GM12875 (cell line): ENCODE measurements around the gene LHX1.

Experiments used
- H3K4me3 ChIP-seq: one replicate; pipeline ENCODE4 v1.5.1; 2011; ENCODE audit warnings: low read depth, low read length, control low read depth
- TF ChIP-seq, protein P1 (sequence below): IDR thresholded peaks from 2 replicates; pipeline ENCODE4 v1.5.1; 2011; ENCODE audit warnings: low read depth, mild to moderate bottlenecking, control low read depth, inconsistent platforms, low read length, moderate library complexity, borderline replicate concordance; ENCODE audit not compliant: insufficient read depth

Gene LHX1

DNA sequence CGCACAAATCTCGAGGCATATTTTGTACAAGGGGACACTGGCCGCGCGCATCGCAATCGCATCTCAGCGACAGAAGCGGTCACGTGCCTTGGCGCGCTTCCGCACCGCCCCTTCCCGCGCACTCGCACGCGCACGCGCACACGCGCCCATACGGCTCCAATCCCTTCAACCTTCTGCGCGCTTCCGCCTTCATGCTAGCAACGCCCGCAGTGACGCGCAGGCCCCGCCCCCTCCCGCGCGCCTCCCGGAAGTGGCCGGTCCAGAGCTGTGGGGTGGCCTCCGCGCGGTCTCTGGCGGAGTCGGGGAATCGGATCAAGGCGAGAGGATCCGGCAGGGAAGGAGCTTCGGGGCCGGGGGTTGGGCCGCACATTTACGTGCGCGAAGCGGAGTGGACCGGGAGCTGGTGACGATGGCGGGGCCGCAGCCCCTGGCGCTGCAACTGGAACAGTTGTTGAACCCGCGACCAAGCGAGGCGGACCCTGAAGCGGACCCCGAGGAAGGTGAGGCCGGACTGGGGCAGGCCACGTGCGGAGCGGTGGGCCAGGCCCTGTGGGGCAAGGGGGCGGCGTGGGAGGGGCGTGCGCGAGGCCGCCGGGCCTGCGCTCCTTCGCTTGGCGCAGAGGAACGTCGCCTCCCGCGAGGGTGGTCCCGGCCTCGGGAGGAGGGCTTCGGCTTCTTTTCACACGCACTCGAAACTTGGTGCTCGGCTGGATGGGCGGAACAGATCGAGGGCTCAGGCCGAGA lies 11.6 kb downstream of the LHX1 start, which contains the start of gene AATF:
AATF (plus strand) TSS at position 238 of the 744 bp plus-strand sequence; CDS start at position 410, 172 bp downstream.
- TF ChIP-seq, protein P1, sequence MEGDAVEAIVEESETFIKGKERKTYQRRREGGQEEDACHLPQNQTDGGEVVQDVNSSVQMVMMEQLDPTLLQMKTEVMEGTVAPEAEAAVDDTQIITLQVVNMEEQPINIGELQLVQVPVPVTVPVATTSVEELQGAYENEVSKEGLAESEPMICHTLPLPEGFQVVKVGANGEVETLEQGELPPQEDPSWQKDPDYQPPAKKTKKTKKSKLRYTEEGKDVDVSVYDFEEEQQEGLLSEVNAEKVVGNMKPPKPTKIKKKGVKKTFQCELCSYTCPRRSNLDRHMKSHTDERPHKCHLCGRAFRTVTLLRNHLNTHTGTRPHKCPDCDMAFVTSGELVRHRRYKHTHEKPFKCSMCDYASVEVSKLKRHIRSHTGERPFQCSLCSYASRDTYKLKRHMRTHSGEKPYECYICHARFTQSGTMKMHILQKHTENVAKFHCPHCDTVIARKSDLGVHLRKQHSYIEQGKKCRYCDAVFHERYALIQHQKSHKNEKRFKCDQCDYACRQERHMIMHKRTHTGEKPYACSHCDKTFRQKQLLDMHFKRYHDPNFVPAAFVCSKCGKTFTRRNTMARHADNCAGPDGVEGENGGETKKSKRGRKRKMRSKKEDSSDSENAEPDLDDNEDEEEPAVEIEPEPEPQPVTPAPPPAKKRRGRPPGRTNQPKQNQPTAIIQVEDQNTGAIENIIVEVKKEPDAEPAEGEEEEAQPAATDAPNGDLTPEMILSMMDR, result no peak

DNA sequence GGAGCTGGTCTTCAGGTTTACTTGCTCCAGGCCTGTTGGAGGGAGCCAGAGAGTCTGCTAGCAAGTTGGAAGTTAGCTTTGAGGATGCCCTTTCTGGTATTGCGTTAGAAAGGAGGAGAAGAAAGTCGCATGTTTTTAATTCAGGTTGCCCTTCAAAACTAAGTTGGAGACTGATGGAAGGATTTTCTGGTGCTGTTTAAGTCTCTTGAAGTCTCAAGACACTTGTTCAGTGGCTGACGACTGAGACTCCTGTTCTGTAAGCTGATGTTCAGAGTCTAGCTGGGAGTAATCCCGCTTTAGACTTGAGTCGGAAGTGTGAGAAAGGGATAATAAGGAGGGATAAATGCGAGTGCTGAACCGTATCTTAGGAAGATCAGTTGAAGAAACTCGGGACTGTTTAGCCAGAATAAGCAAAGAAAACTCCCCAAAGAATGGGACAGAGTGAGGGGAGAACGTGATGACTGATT lies 12.2 kb downstream of the LHX1 start:
- TF ChIP-seq, protein P1, result no peak
- peak overlapping the region; percentile 96 for H3K4me3 ChIP-seq

More for the DNA sequence above, 11.6 kb downstream of the LHX1 start, which contains the start of gene AATF:
- peak within 1 kb of the TSS; percentile 96 for H3K4me3 ChIP-seq

DNA sequence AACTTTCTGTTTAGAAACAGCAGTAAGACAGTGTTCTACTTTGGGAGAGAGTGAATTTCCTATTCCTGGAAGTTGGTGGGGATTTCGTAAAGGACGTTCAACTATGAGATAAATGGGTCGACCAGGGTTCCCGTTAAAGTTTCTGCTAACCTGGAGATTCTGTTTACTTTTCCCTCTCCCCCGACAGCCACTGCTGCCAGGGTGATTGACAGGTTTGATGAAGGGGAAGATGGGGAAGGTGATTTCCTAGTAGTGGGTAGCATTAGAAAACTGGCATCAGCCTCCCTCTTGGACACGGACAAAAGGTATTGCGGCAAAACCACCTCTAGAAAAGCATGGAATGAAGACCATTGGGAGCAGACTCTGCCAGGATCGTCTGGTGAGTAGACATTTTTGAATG lies 12.8 kb downstream of the LHX1 start:
- TF ChIP-seq, protein P1, result no peak
- peak overlapping the region; percentile 96 for H3K4me3 ChIP-seq

DNA sequence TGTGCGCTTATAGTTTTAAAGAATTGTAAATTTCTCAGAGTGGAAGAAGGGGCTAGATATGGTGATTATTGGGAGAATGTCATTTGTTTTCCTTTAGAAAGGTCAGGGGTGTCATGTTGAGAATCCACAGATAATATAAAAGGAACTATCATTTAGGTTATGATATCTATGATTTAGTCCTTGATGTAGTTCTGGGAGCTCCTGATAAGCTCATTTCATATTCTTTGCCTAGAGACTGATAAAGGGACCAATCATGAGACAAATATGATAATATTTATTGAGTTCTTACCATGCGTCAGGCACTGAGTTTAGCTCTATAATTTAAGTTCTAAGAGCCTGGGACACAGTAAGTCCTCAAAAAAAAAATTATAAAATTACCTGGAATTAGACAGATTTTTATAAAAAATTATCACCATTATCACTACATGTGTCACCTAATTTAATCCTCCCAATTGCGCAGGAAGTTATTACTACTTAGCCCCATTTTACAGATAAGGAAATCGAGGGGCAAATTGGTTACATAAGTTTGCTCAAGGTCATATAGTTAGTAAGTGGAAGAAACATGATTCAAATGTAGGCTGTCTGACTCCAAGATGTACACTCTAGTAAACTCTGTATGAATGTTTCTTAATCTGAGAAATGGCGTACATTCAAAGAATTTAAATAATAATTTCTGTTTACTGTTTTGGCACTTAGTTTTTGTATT lies 14.0 kb downstream of the LHX1 start:
- TF ChIP-seq, protein P1, result no peak
- H3K4me3 ChIP-seq, result no peak overlapping the region

DNA sequence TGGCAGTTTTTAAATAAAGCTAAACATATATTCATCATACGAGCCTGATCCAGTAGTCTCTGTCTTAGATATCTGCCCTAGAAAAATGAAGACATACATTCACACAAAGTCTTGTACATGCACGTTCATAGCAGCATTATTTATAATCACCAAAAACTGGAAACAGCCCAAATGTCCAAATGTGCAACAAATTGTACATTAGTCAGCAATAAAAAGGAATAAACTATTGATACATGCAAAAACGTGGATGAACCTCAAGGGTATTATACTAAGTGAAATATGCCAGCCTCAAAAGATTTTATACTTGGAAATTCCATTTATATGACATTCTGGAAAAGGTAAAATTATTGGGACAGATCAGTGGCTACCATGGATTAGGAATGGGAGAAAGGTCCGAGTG lies 34.2 kb downstream of the LHX1 start:
- no peak overlapping the region for H3K4me3 ChIP-seq
- TF ChIP-seq, protein P1, result no peak

DNA sequence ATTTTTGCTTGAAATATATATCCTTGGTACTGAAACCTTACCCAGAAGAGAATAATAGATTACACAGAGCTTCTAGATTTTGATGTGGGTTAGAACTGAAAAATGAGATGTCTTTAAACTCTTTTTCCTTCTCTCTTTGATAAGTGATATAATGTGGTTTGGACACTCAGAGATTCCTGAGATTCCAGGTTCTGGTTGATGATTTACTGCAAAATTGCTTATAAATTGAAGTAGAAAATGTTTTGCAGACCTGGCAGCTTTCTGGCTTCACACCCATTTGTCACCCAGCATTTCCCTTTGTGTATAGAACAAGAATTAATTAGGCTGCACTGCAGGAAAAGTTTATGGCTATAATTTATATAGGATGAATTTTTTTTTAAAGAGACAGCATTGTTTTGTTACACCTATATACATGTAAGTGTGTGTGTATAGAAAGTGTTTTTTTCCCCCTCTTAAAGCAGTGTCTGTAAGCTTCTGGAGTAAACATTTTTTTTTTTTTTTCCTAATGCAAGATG lies 35.0 kb downstream of the LHX1 start:
- H3K4me3 ChIP-seq, result no peak overlapping the region
- TF ChIP-seq, protein P1, result no peak
